T-helper 17 cell (primary cell): ENCODE data around the gene ZNF865. TPM values are rescaled to one million over a fixed set of nuclear protein-coding genes. Genes with fewer than 3 reads are reported as not detected.
A peak's percentile ranks its signal among the peaks of the same experiment; 100 is the strongest.

ENCODE experiments used
- ATAC-seq: fragments of 150-1000 bp; cut with Tn5 transposase; 2 replicates; pipeline ENCODE4 v1.10.0; 2021; ENCODE audit warnings: mild to moderate bottlenecking, moderate library complexity
- DNase-seq, 3 donors: peaks; one replicate each; pipeline versions ENCODE4 v3.0.0 to v3.0.0-alpha.2; 2020 to 2021
- H3K9me3 ChIP-seq: one replicate; pipeline ENCODE4 v1.7.0; 2013; ENCODE audit warnings: low read length, mild to moderate bottlenecking; ENCODE audit not compliant: control insufficient read depth, poor library complexity, severe bottlenecking
- H3K27ac Mint-ChIP-seq: one replicate; pipeline ENCODE4 v1.8.0; 2022; ENCODE audit warnings: mild to moderate bottlenecking, moderate library complexity, mixed read lengths
- H3K27me3 Mint-ChIP-seq: one replicate; pipeline ENCODE4 v1.8.0; 2022; ENCODE audit warnings: mixed read lengths
- H3K36me3 Mint-ChIP-seq: one replicate; pipeline ENCODE4 v1.8.0; 2022; ENCODE audit warnings: low read depth, mixed read lengths
- H3K4me1 Mint-ChIP-seq: one replicate; pipeline ENCODE4 v1.8.0; 2022; ENCODE audit warnings: mild to moderate bottlenecking, mixed read lengths
- H3K4me3 Mint-ChIP-seq: one replicate; pipeline ENCODE4 v1.8.0; 2022; ENCODE audit warnings: mild to moderate bottlenecking, moderate library complexity, mixed read lengths
- total RNA-seq, 4 donors: library from RNA in 2 of 4; stranded (reverse) in 2 of 4; gene quantifications; one replicate each; pipeline ENCODE4 v1.2.3 and lab custom pipeline; 2022 to 2026

Gene ZNF865
- total RNA-seq, 2 donors from 2014 or later, result 12.6 to 12.8 TPM

DNA sequence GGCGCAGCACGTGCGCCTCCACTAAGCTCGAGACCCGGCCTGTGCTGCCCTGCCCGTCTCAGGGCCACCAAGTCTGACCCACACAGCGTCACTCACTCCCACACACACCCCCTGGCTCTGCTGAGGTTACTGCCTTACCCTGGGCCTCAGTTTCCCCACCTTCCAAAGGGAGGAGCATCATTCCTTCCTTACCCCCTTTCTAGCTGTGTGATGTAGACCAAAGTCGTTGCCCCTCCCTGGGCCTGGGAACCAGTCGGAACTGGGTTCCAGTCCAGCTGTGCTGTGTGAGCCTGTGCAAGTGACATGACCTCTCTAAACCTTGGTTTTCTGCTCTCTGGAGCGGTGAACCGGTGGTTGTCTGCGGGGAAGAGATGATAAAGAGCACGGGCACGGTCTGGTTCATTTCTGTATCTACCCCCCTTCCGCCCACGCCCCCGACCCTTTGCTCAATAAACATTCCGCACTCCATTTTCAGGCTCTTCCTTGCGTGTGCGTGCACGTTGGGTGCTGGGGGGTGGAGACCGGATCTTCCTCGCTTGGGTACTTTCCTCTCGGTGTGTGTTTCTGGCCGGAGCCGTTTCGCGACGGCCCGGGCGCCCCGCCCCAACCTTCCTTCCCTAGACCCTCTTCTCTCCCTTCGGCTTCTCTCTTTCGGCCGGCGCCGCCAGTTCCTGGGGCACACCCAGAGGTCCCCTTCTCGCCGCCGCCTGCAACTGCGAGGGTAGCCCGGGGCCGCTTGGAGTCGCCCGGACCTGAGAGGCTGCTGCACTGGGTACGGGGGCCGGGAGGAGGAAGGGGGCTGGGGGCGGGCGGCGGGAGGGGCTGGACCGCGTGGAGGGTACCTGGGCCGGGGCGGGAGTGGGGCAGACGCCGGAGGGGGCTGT is 37.8 kb downstream of the ZNF865 start, which contains the start of gene ZNF581:
Gene ZNF581 (plus strand): TSS at position 647 of the 884 bp plus-strand sequence. CDS start 923 bp downstream, outside the sequence.
- no peaks in the 10 kb centered on the region for H3K27me3 Mint-ChIP-seq
- DNase-seq, result peak; percentile 65 to 70 (median 69)
- ATAC-seq, result peak; percentile 63
- peak within 1 kb of the TSS; percentile 98 for H3K4me3 Mint-ChIP-seq
- H3K9me3 ChIP-seq, result no peaks in the 10 kb centered on the region
- H3K36me3 Mint-ChIP-seq, result no peaks in the 10 kb centered on the region
- H3K27ac Mint-ChIP-seq, result peak within 1 kb of the TSS; percentile 99
- H3K4me1 Mint-ChIP-seq, result peaks cover 40% of the 10 kb centered on the region

DNA sequence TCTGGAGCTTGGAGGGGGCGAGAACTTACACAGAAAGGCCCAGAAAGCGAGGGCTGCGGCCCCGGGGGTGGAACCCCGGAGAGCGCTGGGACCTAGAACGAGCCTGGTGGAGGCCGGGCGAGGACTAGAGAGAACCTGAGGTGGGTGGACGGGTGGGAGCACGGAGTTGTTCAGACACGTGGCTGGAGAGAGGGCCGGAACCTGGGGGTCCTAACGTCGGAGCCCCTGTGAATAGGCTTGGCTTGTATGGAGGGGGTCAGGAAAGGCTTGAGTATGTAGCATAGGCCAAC is 38.4 kb downstream of the ZNF865 start:
- H3K9me3 ChIP-seq, result no peaks in the 10 kb centered on the region
- DNase-seq, result no peak
- Mint-ChIP-seq H3K4me1 (peaks cover 40% of the 10 kb centered on the region), H3K36me3 (no peaks in the 10 kb centered on the region), H3K27ac (peak overlapping the region; percentile 99), H3K4me3 (peak overlapping the region; percentile 98), H3K27me3 (no peaks in the 10 kb centered on the region)
- no peak for ATAC-seq

DNA sequence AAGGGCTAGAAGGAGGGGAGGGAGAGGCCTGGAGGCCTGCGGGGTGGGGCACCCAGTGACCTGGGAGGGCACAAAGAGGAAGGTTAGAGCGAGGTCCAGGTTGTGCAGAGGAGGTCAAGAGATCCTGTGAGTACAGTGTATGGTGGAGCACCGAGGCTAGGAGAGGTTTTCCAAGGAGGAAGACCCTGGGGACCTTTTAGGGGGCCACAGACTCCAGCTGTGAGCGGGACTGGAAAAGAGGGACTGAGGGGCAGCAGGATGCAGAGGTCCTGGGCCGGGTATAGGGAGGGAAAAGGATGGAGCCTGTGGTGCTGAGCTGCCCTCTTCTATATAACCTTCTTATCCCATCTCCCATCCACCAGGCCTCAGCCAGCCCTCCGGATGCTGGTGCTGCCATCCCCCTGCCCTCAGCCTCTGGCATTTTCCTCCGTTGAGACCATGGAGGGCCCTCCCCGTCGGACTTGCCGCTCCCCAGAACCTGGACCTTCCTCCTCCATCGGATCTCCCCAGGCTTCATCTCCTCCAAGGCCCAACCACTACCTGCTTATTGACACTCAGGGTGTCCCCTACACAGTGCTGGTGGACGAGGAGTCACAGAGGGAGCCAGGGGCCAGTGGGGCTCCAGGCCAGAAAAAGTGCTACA is 38.9 kb downstream of the ZNF865 start:
- ATAC-seq (no peak), DNase-seq (no peak)
- Mint-ChIP-seq H3K27me3 (no peaks in the 10 kb centered on the region), H3K36me3 (no peaks in the 10 kb centered on the region), H3K4me1 (peaks cover 37% of the 10 kb centered on the region), H3K4me3 (peak overlapping the region; percentile 98), H3K27ac (peak overlapping the region; percentile 99)
- H3K9me3 ChIP-seq, result no peaks in the 10 kb centered on the region

DNA sequence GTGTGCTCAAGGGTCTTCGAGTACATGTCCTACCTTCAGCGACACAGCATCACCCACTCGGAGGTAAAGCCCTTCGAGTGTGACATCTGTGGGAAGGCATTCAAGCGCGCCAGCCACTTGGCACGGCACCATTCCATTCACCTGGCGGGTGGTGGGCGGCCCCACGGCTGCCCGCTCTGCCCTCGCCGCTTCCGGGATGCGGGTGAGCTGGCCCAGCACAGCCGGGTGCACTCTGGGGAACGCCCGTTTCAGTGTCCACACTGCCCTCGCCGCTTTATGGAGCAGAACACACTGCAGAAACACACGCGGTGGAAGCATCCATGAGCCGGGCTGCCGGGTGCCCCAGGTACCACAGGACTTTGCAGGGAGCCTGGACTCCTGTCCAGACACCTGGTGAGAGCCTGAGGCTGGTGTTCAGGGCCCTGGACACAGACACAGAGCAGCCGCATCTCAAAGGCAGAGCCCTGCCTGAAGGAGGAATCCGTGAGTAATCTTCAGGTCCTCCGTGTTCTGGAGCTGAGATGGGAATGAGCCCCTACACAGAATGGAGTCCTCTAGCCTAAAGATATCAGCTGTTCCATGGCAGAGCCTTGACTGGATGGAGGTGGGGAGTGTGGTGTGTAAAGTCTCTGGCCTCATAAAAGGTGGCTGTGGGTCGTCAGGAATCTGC is 39.5 kb downstream of the ZNF865 start:
- Mint-ChIP-seq H3K27me3 (no peaks in the 10 kb centered on the region), H3K27ac (peak overlapping the region; percentile 67), H3K36me3 (no peaks in the 10 kb centered on the region), H3K4me3 (peak overlapping the region; percentile 67), H3K4me1 (peaks cover 40% of the 10 kb centered on the region)
- ATAC-seq (no peak), DNase-seq (no peak)
- H3K9me3 ChIP-seq, result no peaks in the 10 kb centered on the region

DNA sequence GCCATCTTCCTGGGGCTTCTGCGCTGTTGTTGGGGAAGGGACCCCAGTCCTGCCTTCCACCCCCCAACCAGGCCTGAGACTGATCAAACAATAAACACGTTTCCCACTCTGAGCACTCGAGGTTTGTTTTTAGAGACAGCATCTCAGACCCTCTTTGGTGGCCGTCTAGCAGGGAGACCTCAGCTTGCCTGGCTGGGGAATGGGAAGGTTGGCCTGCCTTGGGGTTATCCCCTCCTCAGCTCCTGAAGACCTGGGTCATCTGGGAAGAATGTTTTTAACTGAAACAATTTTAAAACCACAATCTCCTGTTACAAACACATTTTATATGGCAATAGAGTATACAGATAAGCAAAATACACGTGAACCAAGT is 40.0 kb downstream of the ZNF865 start:
- ATAC-seq, result no peak
- Mint-ChIP-seq H3K27ac (peak overlapping the region; percentile 67), H3K4me1 (peaks cover 35% of the 10 kb centered on the region), H3K4me3 (peak overlapping the region; percentile 67), H3K36me3 (no peaks in the 10 kb centered on the region), H3K27me3 (no peaks in the 10 kb centered on the region)
- DNase-seq, result no peak
- H3K9me3 ChIP-seq, result no peaks in the 10 kb centered on the region

DNA sequence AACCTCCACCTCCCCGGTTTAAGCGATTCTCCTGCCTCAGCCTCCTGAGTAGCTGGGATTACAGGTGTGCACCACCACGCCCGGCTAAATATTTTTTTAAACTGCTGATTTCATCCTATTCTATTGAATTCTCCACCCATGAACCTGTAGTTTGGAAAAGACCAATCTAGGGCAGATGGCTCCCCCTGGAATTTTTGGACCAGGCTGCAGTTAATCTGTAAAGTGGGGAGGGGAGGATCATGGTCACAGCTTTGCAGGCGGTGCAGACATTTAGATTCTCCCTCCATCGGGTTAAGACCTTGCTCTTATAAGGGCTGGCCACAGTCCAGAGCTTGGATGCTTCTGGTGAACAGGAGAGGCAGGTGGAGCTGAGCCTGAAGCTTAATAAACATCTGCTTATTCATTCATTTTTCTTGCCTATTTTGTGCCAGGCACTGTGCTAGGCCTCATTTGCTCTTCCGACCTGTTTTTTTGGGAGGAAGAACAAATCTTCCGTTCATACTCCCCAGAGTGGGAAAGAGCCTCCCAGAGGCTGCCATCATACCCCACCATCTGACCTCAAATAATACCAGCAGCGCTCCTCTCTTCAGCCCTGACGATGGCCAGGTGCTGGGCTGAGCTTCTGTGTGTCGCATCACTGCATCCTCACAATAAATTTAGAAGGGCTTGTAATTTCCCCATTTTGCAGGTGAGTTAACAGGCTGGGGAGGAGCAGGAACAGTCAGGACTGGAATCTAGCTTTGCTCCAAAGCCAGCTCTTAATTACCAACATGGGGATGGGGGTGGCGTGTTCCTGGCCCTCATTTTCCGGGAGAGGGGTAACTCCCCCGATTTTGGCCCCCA is 41.7 kb downstream of the ZNF865 start:
- H3K36me3 Mint-ChIP-seq, result no peaks in the 10 kb centered on the region
- ATAC-seq, result no peak

DNA sequence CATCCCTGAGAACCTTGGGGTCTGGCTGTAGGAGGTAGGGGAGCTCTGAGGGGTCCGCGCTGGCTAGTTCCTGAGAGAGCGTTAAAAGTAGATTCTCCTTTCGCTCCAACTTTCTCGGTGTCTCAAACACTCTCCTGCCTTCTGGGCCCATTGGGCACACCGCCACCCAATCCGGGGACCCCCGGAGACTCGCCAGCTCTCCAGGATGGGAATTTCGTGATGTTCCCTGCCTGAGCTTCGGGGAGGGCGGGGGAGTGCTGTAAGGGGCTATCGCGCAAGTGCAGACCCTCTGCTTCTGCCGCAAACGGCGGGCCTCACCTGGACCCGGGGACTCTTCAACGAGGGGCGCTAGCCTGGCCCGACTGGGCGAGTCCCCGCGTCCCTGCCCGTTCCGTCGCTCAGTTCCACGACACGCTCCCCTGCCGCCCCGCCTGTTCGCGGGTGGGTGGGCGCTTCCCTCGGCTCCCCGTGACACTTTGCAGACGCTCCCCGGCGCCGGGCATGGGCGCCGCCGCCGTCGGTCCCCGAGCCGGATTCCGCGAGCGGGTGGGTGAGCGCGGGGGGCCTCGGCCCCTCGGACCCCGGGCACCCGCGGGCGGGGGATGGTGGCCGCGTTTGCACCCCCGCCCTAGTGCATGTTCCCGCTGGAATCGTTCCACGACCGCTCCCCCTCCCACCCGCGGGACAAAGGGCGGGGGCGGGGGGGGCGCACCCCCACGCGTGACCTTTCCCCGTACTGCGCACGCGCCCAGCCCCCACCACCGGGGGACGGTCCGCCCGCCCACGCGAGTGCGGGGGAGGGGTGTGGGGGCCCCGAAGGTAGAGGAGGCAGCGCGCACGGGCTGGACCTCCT is 42.5 kb downstream of the ZNF865 start, which contains the start of gene CCDC106:
Gene CCDC106 (plus strand): TSS at position 481 of the 853 bp plus-strand sequence. CDS start 835 bp downstream, outside the sequence.
- Mint-ChIP-seq H3K27ac (peak within 1 kb of the TSS; percentile 77), H3K4me3 (peak within 1 kb of the TSS; percentile 85), H3K27me3 (no peaks in the 10 kb centered on the region), H3K4me1 (peaks cover 25% of the 10 kb centered on the region), H3K36me3 (no peaks in the 10 kb centered on the region)
- ATAC-seq (peak; percentile 34), DNase-seq (no peak)
- H3K9me3 ChIP-seq, result no peaks in the 10 kb centered on the region

More for the DNA sequence above, 41.7 kb downstream of the ZNF865 start:
- DNase-seq, result no peak
- Mint-ChIP-seq H3K4me3 (peak overlapping the region; percentile 71), H3K27me3 (no peaks in the 10 kb centered on the region), H3K4me1 (peaks cover 28% of the 10 kb centered on the region), H3K27ac (peak overlapping the region; percentile 60)
- H3K9me3 ChIP-seq, result no peaks in the 10 kb centered on the region

DNA sequence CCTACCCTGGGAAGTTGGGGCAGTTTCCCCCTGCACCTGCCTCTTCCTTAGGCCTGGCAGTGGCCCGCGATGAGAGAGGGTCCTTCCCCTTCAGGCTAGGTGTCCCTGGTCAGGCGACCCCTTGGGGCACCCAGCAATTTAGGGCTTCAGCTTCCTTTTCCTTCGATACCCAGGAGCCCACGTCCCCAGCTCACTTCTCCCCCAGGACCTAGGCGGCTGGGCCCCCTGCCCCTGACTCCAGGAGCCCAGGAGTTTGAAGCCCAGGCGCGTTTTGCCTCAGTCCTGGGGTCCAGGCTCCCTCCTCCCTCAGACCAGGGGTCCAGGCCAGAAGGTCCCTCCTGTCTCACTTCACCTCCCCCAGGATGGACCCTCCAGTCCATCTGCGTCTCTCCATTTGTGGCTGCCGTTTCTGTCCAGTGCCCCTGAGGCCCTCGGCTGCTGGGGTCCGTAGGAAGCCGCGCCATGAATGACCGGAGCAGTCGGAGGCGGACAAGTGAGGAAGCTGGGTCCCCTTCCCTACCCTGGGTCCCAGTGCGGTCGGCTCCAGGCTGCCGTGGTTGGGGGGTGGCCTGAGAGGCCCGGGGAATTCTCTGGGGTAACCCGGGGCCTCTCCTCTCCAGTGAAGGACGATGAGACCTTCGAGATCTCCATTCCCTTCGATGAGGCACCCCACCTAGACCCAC is 43.3 kb downstream of the ZNF865 start:
- DNase-seq (no peak), ATAC-seq (no peak)
- peak overlapping the region; percentile 85 for H3K4me3 Mint-ChIP-seq
- no peaks in the 10 kb centered on the region for H3K27me3 Mint-ChIP-seq
- H3K36me3 Mint-ChIP-seq, result no peaks in the 10 kb centered on the region
- peak overlapping the region; percentile 77 for H3K27ac Mint-ChIP-seq
- no peaks in the 10 kb centered on the region for H3K9me3 ChIP-seq
- peaks cover 22% of the 10 kb centered on the region for H3K4me1 Mint-ChIP-seq

DNA sequence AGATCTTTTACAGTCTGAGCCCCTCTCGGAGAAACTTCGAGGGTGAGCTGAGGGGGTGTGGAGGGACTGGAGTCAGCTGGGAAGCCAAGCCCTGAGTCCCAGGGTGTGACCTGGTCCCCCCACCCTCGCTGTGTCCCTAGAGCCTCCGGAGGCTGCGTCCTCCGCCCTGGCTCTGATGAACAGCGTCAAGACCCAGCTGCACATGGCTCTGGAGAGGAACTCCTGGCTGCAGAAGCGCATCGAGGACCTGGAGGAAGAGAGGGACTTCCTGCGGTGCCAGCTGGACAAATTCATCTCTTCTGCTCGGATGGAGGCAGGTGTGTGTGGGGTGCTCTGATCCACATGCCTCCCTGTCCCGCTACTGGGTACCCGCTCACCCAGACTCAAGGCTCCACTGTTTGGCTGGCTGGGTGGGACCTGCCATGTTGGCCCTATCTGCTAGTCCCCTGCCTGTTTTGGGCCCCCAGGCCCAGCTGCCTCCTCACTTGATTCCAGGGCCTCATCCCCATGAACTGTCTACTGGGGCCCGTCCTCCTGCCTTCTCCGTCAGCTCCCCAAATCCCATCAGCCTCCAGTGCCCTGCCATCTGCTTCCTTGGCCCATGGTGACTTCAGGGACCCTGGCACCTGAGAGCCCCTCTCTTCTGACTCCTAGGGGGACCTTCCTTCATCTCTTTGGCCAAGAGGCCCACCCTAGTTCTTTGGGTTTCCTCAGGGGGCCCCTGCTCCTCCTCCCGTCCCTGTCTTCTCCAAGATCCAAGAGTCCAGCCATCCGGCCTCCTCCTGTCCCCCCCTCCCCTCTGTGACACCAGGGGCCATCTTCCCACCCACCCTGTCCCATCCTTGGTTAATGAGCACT is 44.0 kb downstream of the ZNF865 start:
- no peak for DNase-seq
- Mint-ChIP-seq H3K27me3 (no peaks in the 10 kb centered on the region), H3K4me1 (peaks cover 22% of the 10 kb centered on the region), H3K36me3 (no peaks in the 10 kb centered on the region), H3K27ac (peak overlapping the region; percentile 77), H3K4me3 (peak overlapping the region; percentile 85)
- no peaks in the 10 kb centered on the region for H3K9me3 ChIP-seq
- no peak for ATAC-seq

DNA sequence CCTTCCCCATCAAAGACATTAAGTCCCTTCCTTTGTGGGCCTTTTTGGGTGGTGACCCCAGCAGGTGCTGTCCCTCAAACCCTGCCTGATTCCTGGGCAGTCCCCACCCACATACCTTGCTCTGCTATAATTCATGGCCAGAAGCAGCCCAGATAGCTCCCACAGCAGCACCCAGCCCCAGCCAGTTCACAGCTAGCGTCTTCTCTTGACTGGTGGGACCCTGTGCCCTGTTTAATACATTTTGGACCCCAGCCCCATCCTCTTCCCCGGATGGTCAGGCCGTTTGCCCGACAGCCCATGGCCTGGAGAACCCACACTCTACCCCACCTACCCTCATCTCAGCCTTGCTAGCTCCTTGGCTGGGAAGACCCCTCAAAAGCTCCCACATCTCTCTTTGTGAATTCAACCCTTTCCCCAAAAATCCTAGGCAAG is 44.7 kb downstream of the ZNF865 start:
- Mint-ChIP-seq H3K36me3 (no peaks in the 10 kb centered on the region), H3K27me3 (no peaks in the 10 kb centered on the region), H3K4me1 (peaks cover 21% of the 10 kb centered on the region), H3K27ac (peak overlapping the region; percentile 61), H3K4me3 (peak overlapping the region; percentile 85)
- ATAC-seq (no peak), DNase-seq (no peak)
- H3K9me3 ChIP-seq, result no peaks in the 10 kb centered on the region
